Immature natural killer cell (primary cell): ENCODE measurements around the gene HCFC1. TPM values are rescaled to one million over a fixed set of nuclear protein-coding genes. Genes with fewer than 3 reads are reported as not detected.

Source experiments
- polyA plus RNA-seq, 3 donors: library from polyadenylated mRNA; unstranded; fragments of 300-500 nt; fragmentation: Illumina TruSeq; gene quantifications; one replicate each; pipeline ENCODE4 v1.2.3, GENCODE V29; 2021

The HCFC1 gene
- polyA plus RNA-seq, 3 donors from 2014 or later, result 1.0 to 14.6 (median 2.9) TPM

Other genes with a start within 250 kb of the HCFC1 start
- 100 to 1,000 TPM; 367 to 491 (median 373) TPM for gene BCAP31, start 247.4 kb downstream of the HCFC1 start, polyA plus RNA-seq
- 1 to 10 TPM; 1.7 to 3.2 (median 2.0) TPM for gene ABCD1, start 247.0 kb downstream of the HCFC1 start, polyA plus RNA-seq
- not detected for gene PLXNB3, start 207.6 kb downstream of the HCFC1 start, polyA plus RNA-seq
- gene SRPK3, start 190.8 kb downstream of the HCFC1 start, polyA plus RNA-seq, result not detected
- gene IDH3G, start 177.4 kb downstream of the HCFC1 start, polyA plus RNA-seq, result 100 to 1,000 TPM in 2 of 3 donors, 10 to 100 TPM in 1; 95.6 to 131 (median 118) TPM
- 100 to 1,000 TPM; 535 to 803 (median 726) TPM for gene SSR4, start 177.2 kb downstream of the HCFC1 start, polyA plus RNA-seq
- 10 to 100 TPM in 1 of 3 donors, 1 to 10 TPM in 1, under 1 TPM in 1; 0.93 to 11.4 (median 6.1) TPM for gene PDZD4, start 141.3 kb downstream of the HCFC1 start, polyA plus RNA-seq
- not detected for gene L1CAM, start 85.6 kb downstream of the HCFC1 start, polyA plus RNA-seq
- not detected for gene AVPR2, start 67.1 kb downstream of the HCFC1 start, polyA plus RNA-seq
- 100 to 1,000 TPM in 1 of 3 donors, 10 to 100 TPM in 2; 54.6 to 122 (median 75.7) TPM for gene ARHGAP4, start 45.6 kb downstream of the HCFC1 start, polyA plus RNA-seq
- gene NAA10, start 36.8 kb downstream of the HCFC1 start, polyA plus RNA-seq, result 100 to 1,000 TPM in 2 of 3 donors, 10 to 100 TPM in 1; 70.6 to 126 (median 104) TPM
- gene RENBP, start 27.2 kb downstream of the HCFC1 start, polyA plus RNA-seq, result 1 to 10 TPM in 1 of 3 donors, under 1 TPM in 1, not detected in 1; 0.93 to 3.1 TPM
- 10 to 100 TPM in 1 of 3 donors, 1 to 10 TPM in 2; 4.1 to 17.5 (median 5.2) TPM for gene TMEM187, start 936 bp upstream of the HCFC1 start, polyA plus RNA-seq
- gene IRAK1, start 48.1 kb upstream of the HCFC1 start, polyA plus RNA-seq, result 10 to 100 TPM; 39.0 to 81.9 (median 46.6) TPM
- gene MECP2, start 125.9 kb upstream of the HCFC1 start, polyA plus RNA-seq, result 10 to 100 TPM; 11.4 to 31.5 (median 18.3) TPM
- gene OPN1LW, start 172.4 kb upstream of the HCFC1 start, polyA plus RNA-seq, result not detected
- not detected for gene OPN1MW, start 210.8 kb upstream of the HCFC1 start, polyA plus RNA-seq
- gene OPN1MW2, start 247.9 kb upstream of the HCFC1 start, polyA plus RNA-seq, result not detected